NT2/D1 (cell line): ENCODE measurements around the gene CAB39.

Experiments used
- YY1 ChIP-seq: IDR thresholded peaks from 2 replicates; pipeline ENCODE4 v1.6.1; 2011; ENCODE audit not compliant: insufficient read length, insufficient read depth
- ZNF274 ChIP-seq: IDR thresholded peaks from 2 replicates; pipeline ENCODE4 v1.6.1; 2011; ENCODE audit warnings: mild to moderate bottlenecking, low read depth, low read length

DNA sequence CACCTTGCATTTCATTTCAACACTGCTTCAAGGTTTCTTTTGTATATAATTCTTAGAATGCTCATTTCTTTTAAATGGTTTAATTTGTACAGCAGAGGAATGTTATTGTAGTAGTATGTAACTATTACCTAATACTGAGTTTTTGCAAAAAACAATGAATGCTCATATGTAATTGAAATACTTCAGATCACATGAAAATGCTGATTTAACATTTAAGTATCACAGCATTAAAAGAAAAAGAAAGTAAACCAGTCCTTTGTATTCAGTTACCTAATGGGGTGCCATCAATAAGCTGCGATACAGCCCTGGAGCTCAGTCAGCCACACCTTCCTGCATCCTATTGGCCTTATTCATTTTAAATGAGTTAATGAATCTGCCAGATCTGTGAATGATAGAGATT, 106.8 kb downstream of the CAB39 start:
- no peak for TF ChIP-seq YY1
- TF ChIP-seq ZNF274: no peak
